ENCODE results near the gene GNAZ. TPM values are rescaled to one million over a fixed set of nuclear protein-coding genes. Genes with fewer than 3 reads are reported as not detected.

Gene GNAZ
- total and polyA plus RNA-seq, 9 donors: 7.2 to 40.8 (median 15.3) TPM

GRCh38 chr22:23108249-23109078, 38.1 kb downstream of the GNAZ start:
- no peak overlapping the region for H3K4me3 ChIP-seq
- no peaks in the 10 kb centered on the region for H3K9me3 ChIP-seq
- no peaks in the 10 kb centered on the region for H3K27me3 ChIP-seq
- H3K36me3 ChIP-seq: no peaks in the 10 kb centered on the region
- peaks cover 10% of the 10 kb centered on the region for H3K4me1 ChIP-seq (ENCODE audit: insufficient read depth)
- H3K27ac ChIP-seq: no peak overlapping the region
- DNase-seq: no peak
- TF ChIP-seq EP300 (IDR thresholded peaks at IDR 0.05) (no peak), POLR2A (IDR thresholded peaks at IDR 0.05) (no peak)
- intact Hi-C loops (cut with DNase I): no loop called here
- 92 to 95% (median 93%) methylated on average over 7 of the region's 7 CpGs for WGBS, 3 donors

- 78 to 90% (median 90%) methylated on average over 3 to 6 of the region's 6 CpGs for WGBS, 3 donors
- intact Hi-C loops (cut with DNase I): no loop called here
- no peak overlapping the region for H3K27ac ChIP-seq
- no peak for DNase-seq
- TF ChIP-seq EP300 (IDR thresholded peaks at IDR 0.05): no peak
- TF ChIP-seq CTCF (IDR thresholded peaks at IDR 0.05): no peak
- TF ChIP-seq POLR2A (IDR thresholded peaks at IDR 0.05): no peak
- H3K27me3 ChIP-seq: no peaks in the 10 kb centered on the region
- no peaks in the 10 kb centered on the region for H3K36me3 ChIP-seq
- H3K4me3 ChIP-seq: no peak overlapping the region
- H3K9me3 ChIP-seq: no peaks in the 10 kb centered on the region
- peaks cover 11% of the 10 kb centered on the region for H3K4me1 ChIP-seq (ENCODE audit: insufficient read depth)
These were observed 38.7 kb downstream of the GNAZ start for GRCh38 chr22:23109079-23109347.

GRCh38 chr22:23109441-23109978, 39.2 kb downstream of the GNAZ start:
- H3K27me3 ChIP-seq: no peaks in the 10 kb centered on the region
- H3K4me3 ChIP-seq: no peak overlapping the region
- no peaks in the 10 kb centered on the region for H3K9me3 ChIP-seq
- 70 to 84% (median 75%) methylated on average over 5 of the region's 5 CpGs for WGBS, 3 donors
- DNase-seq: no peak
- intact Hi-C loops (cut with DNase I): no loop called here
- H3K36me3 ChIP-seq: no peaks in the 10 kb centered on the region
- peaks cover 11% of the 10 kb centered on the region for H3K4me1 ChIP-seq (ENCODE audit: insufficient read depth)
- no peak overlapping the region for H3K27ac ChIP-seq
- TF ChIP-seq CTCF (IDR thresholded peaks at IDR 0.05) (no peak), EP300 (IDR thresholded peaks at IDR 0.05) (no peak), POLR2A (IDR thresholded peaks at IDR 0.05) (no peak)

GRCh38 chr22:23110190-23110921, 40.0 kb downstream of the GNAZ start:
- Histone ChIP-seq H3K27me3 (no peaks in the 10 kb centered on the region), H3K36me3 (no peaks in the 10 kb centered on the region), H3K4me3 (no peak overlapping the region), H3K9me3 (no peaks in the 10 kb centered on the region), H3K4me1 (ENCODE audit: insufficient read depth) (peaks cover 11% of the 10 kb centered on the region), H3K27ac (no peak overlapping the region)
- 81 to 84% (median 83%) methylated on average over 10 of the region's 10 CpGs for WGBS, 3 donors
- intact Hi-C loops (cut with DNase I): no loop called here
- TF ChIP-seq POLR2A (IDR thresholded peaks at IDR 0.05) (no peak), CTCF (IDR thresholded peaks at IDR 0.05) (no peak), EP300 (IDR thresholded peaks at IDR 0.05) (no peak)
- DNase-seq: no peak

Data from ovary (tissue), 9 donors.